HG03108 (cell line): ENCODE measurements around the gene ZNF467.

Source experiments
- ATAC-seq: cut with Tn5 transposase; IDR thresholded peaks from one replicate; pipeline ENCODE4 v1.9.1; 2021; ENCODE audit warnings: moderate library complexity; ENCODE audit not compliant: unreplicated experiment

The ZNF467 gene

GRCh38 chr7:149751043-149751775, 22.2 kb downstream of the ZNF467 start:
- ATAC-seq = no peak

- no peak for ATAC-seq
Observed at GRCh38 chr7:149750122-149750845, 23.1 kb downstream of the ZNF467 start.

GRCh38 chr7:149748076-149748874, 25.1 kb downstream of the ZNF467 start:
- no peak for ATAC-seq

- no peak for ATAC-seq
Observed at GRCh38 chr7:149743476-149744255, 29.7 kb downstream of the ZNF467 start.

GRCh38 chr7:149742075-149742701, 31.2 kb downstream of the ZNF467 start:
- peak; percentile 71 for ATAC-seq

- ATAC-seq = no peak
Observed at GRCh38 chr7:149741629-149742028, 31.8 kb downstream of the ZNF467 start.

GRCh38 chr7:149736478-149737360, 36.7 kb downstream of the ZNF467 start:
- ATAC-seq = no peak

GRCh38 chr7:149735779-149736477, 37.5 kb downstream of the ZNF467 start:
- ATAC-seq = no peak

- ATAC-seq = no peak
Observed at GRCh38 chr7:149735181-149735602, 38.2 kb downstream of the ZNF467 start.

- ATAC-seq = no peak
Observed at GRCh38 chr7:149734791-149735075, 38.7 kb downstream of the ZNF467 start.

- no peak for ATAC-seq
Observed at GRCh38 chr7:149733924-149734790, 39.2 kb downstream of the ZNF467 start.

- no peak for ATAC-seq
Observed at GRCh38 chr7:149733131-149733923, 40.1 kb downstream of the ZNF467 start.

- ATAC-seq = no peak
Observed at GRCh38 chr7:149732611-149733010, 40.8 kb downstream of the ZNF467 start.

GRCh38 chr7:149732111-149732561, 41.3 kb downstream of the ZNF467 start:
- ATAC-seq = no peak

- ATAC-seq = no peak
Observed at GRCh38 chr7:149731207-149731955, 42.0 kb downstream of the ZNF467 start.
